GM23338 (cell line): ENCODE results near the gene FASTKD3. TPM values are rescaled to one million over a fixed set of nuclear protein-coding genes. Genes with fewer than 3 reads are reported as not detected.

Experiments used
- ATAC-seq: fragments of 200-7000 bp; cut with Tn5 transposase; 3 replicates; pipeline ENCODE4 v1.9.1; 2020
- DNase-seq: peaks from one replicate; pipeline ENCODE4 v3.0.0-alpha.2; 2015; ENCODE audit warnings: low spot score
- H2AFZ ChIP-seq: fragments of 200-600 bp; sonication (generic); 2 replicates; pipeline ENCODE4 v1.8.0; 2016; ENCODE audit warnings: antibody characterized with exemption, mild to moderate bottlenecking, moderate library complexity
- H3F3A ChIP-seq: fragments of 200-600 bp; sonication (generic); replicated peaks from 2 replicates; pipeline ENCODE4 v1.8.0; 2017; ENCODE audit warnings: antibody characterized with exemption, mixed run types, low read depth
- H3K27ac ChIP-seq: fragments of 200-600 bp; sonication (generic); 2 replicates; pipeline ENCODE4 v1.6.1; 2016; ENCODE audit warnings: low read depth
- H3K27me3 ChIP-seq: fragments of 200-600 bp; sonication (generic); 2 replicates; pipeline ENCODE4 v1.8.0; 2016; ENCODE audit warnings: mild to moderate bottlenecking, mixed run types, moderate library complexity; ENCODE audit not compliant: insufficient read depth
- H3K36me3 ChIP-seq: fragments of 200-600 bp; sonication (generic); 2 replicates; pipeline ENCODE4 v1.8.0; 2016; ENCODE audit warnings: mild to moderate bottlenecking; ENCODE audit not compliant: insufficient read depth
- H3K4me1 ChIP-seq: fragments of 200-600 bp; sonication (generic); 2 replicates; pipeline ENCODE4 v1.8.0; 2016; ENCODE audit warnings: mild to moderate bottlenecking, moderate library complexity; ENCODE audit not compliant: insufficient read depth
- H3K4me2 ChIP-seq: fragments of 200-600 bp; sonication (generic); 2 replicates; pipeline ENCODE4 v1.7.1; 2017; ENCODE audit warnings: mixed run types
- H3K4me3 ChIP-seq: fragments of 200-600 bp; sonication (generic); 2 replicates; pipeline ENCODE4 v1.6.1; 2016; ENCODE audit warnings: mixed run types
- H3K79me2 ChIP-seq: fragments of 200-600 bp; sonication (generic); replicated peaks from 2 replicates; pipeline ENCODE4 v1.8.0; 2017; ENCODE audit warnings: mild to moderate bottlenecking; ENCODE audit not compliant: insufficient read depth
- H3K9me2 ChIP-seq: fragments of 200-600 bp; sonication (generic); 2 replicates; pipeline ENCODE4 v1.8.0; 2017; ENCODE audit not compliant: insufficient read depth
- H4K20me1 ChIP-seq: fragments of 200-600 bp; sonication (generic); replicated peaks from 2 replicates; pipeline ENCODE4 v1.8.0; 2017; ENCODE audit warnings: mild to moderate bottlenecking; ENCODE audit not compliant: insufficient read depth
- H3K27ac Mint-ChIP-seq: 2 replicates; pipeline ENCODE4 v1.8.0; 2020; ENCODE audit warnings: inconsistent platforms, mild to moderate bottlenecking, moderate library complexity, mixed read lengths
- H3K27me3 Mint-ChIP-seq: 3 replicates; pipeline ENCODE4 v1.8.0; 2022; ENCODE audit warnings: low read depth, mild to moderate bottlenecking, moderate library complexity, mixed read lengths, inconsistent platforms; ENCODE audit not compliant: insufficient read depth, poor library complexity
- H3K36me3 Mint-ChIP-seq: 3 replicates; pipeline ENCODE4 v1.8.0; 2021; ENCODE audit warnings: low read depth, mild to moderate bottlenecking, inconsistent platforms, moderate library complexity, mixed read lengths
- H3K4me1 Mint-ChIP-seq: 3 replicates; pipeline ENCODE4 v1.8.0; 2020; ENCODE audit warnings: mild to moderate bottlenecking, inconsistent platforms, mixed read lengths
- H3K4me3 Mint-ChIP-seq: 3 replicates; pipeline ENCODE4 v1.8.0; 2021; ENCODE audit warnings: moderate library complexity, mild to moderate bottlenecking, inconsistent platforms, mixed read lengths
- H3K9me3 Mint-ChIP-seq: 3 replicates; pipeline ENCODE4 v1.8.0; 2020; ENCODE audit warnings: moderate library complexity, mild to moderate bottlenecking, inconsistent platforms, mixed read lengths
- CTCF ChIP-seq, 2 experiments: fragments of 200-600 bp in 1 of 2; sonication (generic) in 1 of 2; conservative IDR thresholded peaks; 2 replicates each; pipeline versions ENCODE4 v1.5.1 to v1.6.1; 2016 to 2017; ENCODE audit warnings: antibody characterized with exemption in 2 of 2, low read depth in 2 of 2, mild to moderate bottlenecking in 2 of 2, moderate library complexity in 1 of 2
- ETS1 ChIP-seq: IDR thresholded peaks from 2 replicates; pipeline ENCODE4 v1.6.1; 2016; ENCODE audit warnings: antibody characterized with exemption
- EZH2 ChIP-seq: fragments of 200-600 bp; sonication (generic); IDR thresholded peaks from one replicate; pipeline ENCODE4 v1.8.0; 2017; ENCODE audit warnings: antibody characterized with exemption, mild to moderate bottlenecking, low read depth; ENCODE audit not compliant: unreplicated experiment
- EZH2phosphoT487 ChIP-seq: fragments of 200-600 bp; sonication (generic); IDR thresholded peaks from one replicate; pipeline ENCODE4 v1.8.1; 2018; ENCODE audit warnings: antibody characterized with exemption; ENCODE audit not compliant: unreplicated experiment
- JUNB ChIP-seq: IDR thresholded peaks from one replicate; pipeline ENCODE4 v1.6.1; 2016; ENCODE audit warnings: antibody characterized with exemption; ENCODE audit not compliant: unreplicated experiment
- NANOG ChIP-seq: IDR thresholded peaks from 2 replicates; pipeline ENCODE4 v1.6.1; 2016; ENCODE audit warnings: antibody characterized with exemption, borderline replicate concordance
- POLR2AphosphoS5 ChIP-seq: IDR thresholded peaks from 2 replicates; pipeline ENCODE4 v1.6.1; 2016; ENCODE audit warnings: antibody characterized with exemption, low read depth
- ZNF331 ChIP-seq: fragments of 250-450 bp; sonication (Bioruptor Pico); IDR thresholded peaks from 2 replicates; pipeline ENCODE4 v1.5.0; 2020; ENCODE audit warnings: low read depth, mild to moderate bottlenecking, moderate library complexity
- polyA plus RNA-seq: library from polyadenylated mRNA; unstranded; fragments of >200 nt; fragmentation: Nextera tagmentation; extraction: Ambion mirVana; gene quantifications from 2 replicates; pipeline ENCODE4 v1.2.1, GENCODE V29; 2016
- total RNA-seq: library from RNA; depleted of rRNA; stranded (reverse); fragments of >200 nt; shearing (Covaris generic); gene quantifications from 2 replicates; pipeline ENCODE4 v1.2.3, GENCODE V29; 2014

Gene FASTKD3
- total and polyA plus RNA-seq, 2 experiments from 2014 or later = 10.8 to 13.5 TPM

GRCh38 chr5:7884491-7885267 lies 15.8 kb upstream of the FASTKD3 start (continued):
- TF ChIP-seq ETS1 (no peak), CTCF (conservative IDR thresholded peaks at IDR 0.05; ENCODE audit: low read depth in 2 of 2) (no peak), EZH2phosphoT487 (no peak), POLR2AphosphoS5 (no peak), NANOG (no peak)

DNA sequence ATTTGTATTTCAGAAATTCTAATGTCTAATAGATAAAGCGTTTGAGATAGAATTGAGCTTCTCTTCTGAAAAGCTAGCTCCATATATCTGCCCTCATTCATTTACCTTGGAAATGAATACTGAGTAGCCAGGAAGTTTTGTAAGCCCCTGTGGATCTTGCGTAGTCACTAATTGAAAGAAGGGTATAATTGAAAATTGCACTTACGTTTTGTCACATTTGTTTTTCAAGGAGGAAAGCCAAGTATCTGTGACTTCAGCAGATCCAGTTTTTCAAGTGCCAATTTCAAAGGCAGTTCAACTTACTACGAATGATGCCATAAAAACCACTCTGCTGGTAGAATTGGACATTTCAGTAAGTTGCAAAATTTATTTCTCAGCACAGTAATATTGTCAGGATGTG lies 14.1 kb upstream of the FASTKD3 start:
- no peak for ATAC-seq
- Histone ChIP-seq H3K9me2 (no peaks in the 10 kb centered on the region), H3K79me2 (peaks cover 11% of the 10 kb centered on the region), H3K27me3 (no peaks in the 10 kb centered on the region), H3K36me3 (peaks cover 48% of the 10 kb centered on the region), H3F3A (no peaks in the 10 kb centered on the region), H2AFZ (no peak overlapping the region), H3K4me3 (no peak overlapping the region), H3K4me2 (no peak overlapping the region), H4K20me1 (no peaks in the 10 kb centered on the region; the same call in 1 of the 2 replicates), H3K27ac (no peak overlapping the region), H3K4me1 (no peaks in the 10 kb centered on the region)
- DNase-seq = no peak
- H3K27ac Mint-ChIP-seq = no peak overlapping the region
- H3K9me3 Mint-ChIP-seq = no peaks in the 10 kb centered on the region
- TF ChIP-seq JUNB (no peak), ZNF331 (CRISPR knock-in tag) (no peak), CTCF (conservative IDR thresholded peaks at IDR 0.05; ENCODE audit: low read depth in 2 of 2) (no peak), ETS1 (no peak), EZH2 (no peak), EZH2phosphoT487 (no peak)
- no peaks in the 10 kb centered on the region for H3K4me1 Mint-ChIP-seq
- no peak overlapping the region for H3K4me3 Mint-ChIP-seq
- H3K36me3 Mint-ChIP-seq = peaks cover 63% of the 10 kb centered on the region
- no peaks in the 10 kb centered on the region for H3K27me3 Mint-ChIP-seq
